Osteocyte (in vitro differentiated cells): ENCODE data around the gene HAPLN2. TPM values are rescaled to one million over a fixed set of nuclear protein-coding genes. Genes with fewer than 3 reads are reported as not detected.

ENCODE experiments used
- DNase-seq: peaks from one replicate; pipeline ENCODE4 v3.0.0; 2021; ENCODE audit warnings: mixed read lengths; ENCODE audit not compliant: unreplicated experiment; ENCODE audit errors: extremely low spot score
- H3K27ac Mint-ChIP-seq: one replicate; pipeline ENCODE4 v1.8.0; 2021; ENCODE audit warnings: mild to moderate bottlenecking, mixed read lengths; ENCODE audit not compliant: unreplicated experiment
- H3K27me3 Mint-ChIP-seq: one replicate; pipeline ENCODE4 v1.8.0; 2021; ENCODE audit warnings: mixed read lengths; ENCODE audit not compliant: unreplicated experiment
- H3K36me3 Mint-ChIP-seq: one replicate; pipeline ENCODE4 v1.8.0; 2021; ENCODE audit warnings: mixed read lengths; ENCODE audit not compliant: unreplicated experiment
- H3K4me1 Mint-ChIP-seq: one replicate; pipeline ENCODE4 v1.8.0; 2021; ENCODE audit warnings: mixed read lengths; ENCODE audit not compliant: unreplicated experiment
- H3K4me3 Mint-ChIP-seq: one replicate; pipeline ENCODE4 v1.8.0; 2021; ENCODE audit warnings: mild to moderate bottlenecking, moderate library complexity, mixed read lengths; ENCODE audit not compliant: unreplicated experiment
- H3K9me3 Mint-ChIP-seq: one replicate; pipeline ENCODE4 v1.8.0; 2021; ENCODE audit warnings: mixed read lengths; ENCODE audit not compliant: unreplicated experiment
- total RNA-seq: library from RNA; stranded (reverse); gene quantifications from 2 replicates; pipeline ENCODE4 v1.2.1, GENCODE V29; 2021
- TF ChIP-seq, protein P1 (sequence below): fragments of 200-600 bp; sonication (generic); IDR thresholded peaks from 2 replicates; pipeline ENCODE4 v1.5.0; 2021; ENCODE audit warnings: antibody characterized with exemption, mild to moderate bottlenecking, moderate library complexity

The HAPLN2 gene
- total RNA-seq, 1 donor from 2014 or later = 0.35 TPM

DNA sequence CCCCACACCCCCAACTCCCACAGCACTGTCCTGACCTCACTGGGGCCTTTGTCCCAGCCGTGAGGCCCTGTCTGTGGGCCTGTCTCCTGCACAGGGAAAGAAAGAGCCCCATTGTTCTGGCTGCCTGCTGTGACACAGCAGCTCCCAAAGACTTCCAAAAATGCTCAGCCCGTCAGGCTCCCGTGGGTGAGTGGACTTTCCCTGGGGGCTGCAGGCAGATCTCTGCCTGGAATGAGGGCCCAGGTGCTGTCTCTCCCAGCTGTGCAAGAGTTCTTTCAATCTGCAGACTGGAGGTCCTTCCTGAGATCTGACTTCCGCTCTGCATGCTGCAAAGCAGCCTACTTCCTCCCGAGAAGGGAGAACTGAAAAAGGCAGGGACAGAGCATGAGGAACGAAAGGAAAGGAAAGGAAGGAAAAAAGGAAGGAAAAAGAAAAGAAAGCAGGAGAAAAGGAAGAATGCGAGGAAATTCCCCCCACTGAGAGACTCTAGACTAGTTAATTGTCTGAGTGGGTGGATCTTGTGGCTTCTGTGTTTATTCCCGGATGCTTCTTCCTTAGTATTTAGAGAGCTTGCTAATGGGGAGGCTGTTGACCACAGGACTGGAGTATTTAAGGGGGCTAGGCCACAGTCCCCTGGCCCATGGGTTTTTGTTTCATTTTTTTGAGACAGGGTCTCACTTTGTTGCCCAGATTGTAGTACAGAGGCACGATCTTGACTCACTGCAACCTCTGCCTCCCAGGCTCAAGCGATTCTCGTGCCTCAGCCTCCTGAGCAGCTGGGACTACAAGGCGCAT is 43.0 kb downstream of the HAPLN2 start:
- peaks cover 76% of the 10 kb centered on the region for H3K4me1 Mint-ChIP-seq
- H3K9me3 Mint-ChIP-seq = no peaks in the 10 kb centered on the region
- H3K27ac Mint-ChIP-seq = peak overlapping the region; percentile 91
- no peaks in the 10 kb centered on the region for H3K36me3 Mint-ChIP-seq
- DNase-seq = no peak
- TF ChIP-seq, protein P1, sequence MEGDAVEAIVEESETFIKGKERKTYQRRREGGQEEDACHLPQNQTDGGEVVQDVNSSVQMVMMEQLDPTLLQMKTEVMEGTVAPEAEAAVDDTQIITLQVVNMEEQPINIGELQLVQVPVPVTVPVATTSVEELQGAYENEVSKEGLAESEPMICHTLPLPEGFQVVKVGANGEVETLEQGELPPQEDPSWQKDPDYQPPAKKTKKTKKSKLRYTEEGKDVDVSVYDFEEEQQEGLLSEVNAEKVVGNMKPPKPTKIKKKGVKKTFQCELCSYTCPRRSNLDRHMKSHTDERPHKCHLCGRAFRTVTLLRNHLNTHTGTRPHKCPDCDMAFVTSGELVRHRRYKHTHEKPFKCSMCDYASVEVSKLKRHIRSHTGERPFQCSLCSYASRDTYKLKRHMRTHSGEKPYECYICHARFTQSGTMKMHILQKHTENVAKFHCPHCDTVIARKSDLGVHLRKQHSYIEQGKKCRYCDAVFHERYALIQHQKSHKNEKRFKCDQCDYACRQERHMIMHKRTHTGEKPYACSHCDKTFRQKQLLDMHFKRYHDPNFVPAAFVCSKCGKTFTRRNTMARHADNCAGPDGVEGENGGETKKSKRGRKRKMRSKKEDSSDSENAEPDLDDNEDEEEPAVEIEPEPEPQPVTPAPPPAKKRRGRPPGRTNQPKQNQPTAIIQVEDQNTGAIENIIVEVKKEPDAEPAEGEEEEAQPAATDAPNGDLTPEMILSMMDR = no peak
- peaks cover 3% of the 10 kb centered on the region for H3K27me3 Mint-ChIP-seq
- H3K4me3 Mint-ChIP-seq = no peak overlapping the region

DNA sequence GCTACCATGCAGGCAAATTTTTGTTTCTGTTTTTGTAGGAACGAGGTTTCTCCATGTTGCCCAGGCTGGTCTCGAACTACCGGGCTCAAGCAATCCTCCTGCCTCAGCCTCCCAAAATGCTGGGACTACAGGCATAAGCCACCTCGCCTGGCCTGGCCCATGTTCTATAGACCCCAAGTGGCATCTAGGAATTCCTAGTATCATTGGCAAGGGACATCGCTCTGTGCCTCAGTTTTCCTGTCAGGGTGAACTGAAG is 43.5 kb downstream of the HAPLN2 start:
- no peaks in the 10 kb centered on the region for H3K36me3 Mint-ChIP-seq
- no peaks in the 10 kb centered on the region for H3K27me3 Mint-ChIP-seq
- H3K4me3 Mint-ChIP-seq = no peak overlapping the region
- H3K4me1 Mint-ChIP-seq = peaks cover 75% of the 10 kb centered on the region
- DNase-seq = no peak
- no peaks in the 10 kb centered on the region for H3K9me3 Mint-ChIP-seq
- TF ChIP-seq, protein P1 = no peak
- peak overlapping the region; percentile 91 for H3K27ac Mint-ChIP-seq

DNA sequence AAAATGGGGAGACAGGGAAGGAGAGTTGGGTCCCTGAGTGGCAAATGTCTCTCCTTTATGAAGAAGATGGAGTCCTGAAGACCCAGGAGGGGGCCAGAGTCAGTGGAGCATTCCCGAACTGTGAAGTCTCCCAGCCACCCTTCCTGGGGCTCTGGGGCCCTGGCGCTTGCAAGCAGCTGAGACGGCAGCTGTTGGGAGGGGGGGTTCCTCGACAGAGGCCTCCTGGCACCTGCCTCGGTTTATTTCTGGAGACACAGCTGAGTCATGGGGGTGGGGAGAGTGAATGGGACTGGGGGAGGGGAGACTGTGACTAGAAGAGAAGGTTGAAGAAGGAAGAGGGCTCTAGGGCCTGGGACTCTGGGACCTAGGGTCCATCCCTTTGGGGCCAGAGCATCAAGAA is 44.0 kb downstream of the HAPLN2 start:
- peaks cover 79% of the 10 kb centered on the region for H3K4me1 Mint-ChIP-seq

DNA sequence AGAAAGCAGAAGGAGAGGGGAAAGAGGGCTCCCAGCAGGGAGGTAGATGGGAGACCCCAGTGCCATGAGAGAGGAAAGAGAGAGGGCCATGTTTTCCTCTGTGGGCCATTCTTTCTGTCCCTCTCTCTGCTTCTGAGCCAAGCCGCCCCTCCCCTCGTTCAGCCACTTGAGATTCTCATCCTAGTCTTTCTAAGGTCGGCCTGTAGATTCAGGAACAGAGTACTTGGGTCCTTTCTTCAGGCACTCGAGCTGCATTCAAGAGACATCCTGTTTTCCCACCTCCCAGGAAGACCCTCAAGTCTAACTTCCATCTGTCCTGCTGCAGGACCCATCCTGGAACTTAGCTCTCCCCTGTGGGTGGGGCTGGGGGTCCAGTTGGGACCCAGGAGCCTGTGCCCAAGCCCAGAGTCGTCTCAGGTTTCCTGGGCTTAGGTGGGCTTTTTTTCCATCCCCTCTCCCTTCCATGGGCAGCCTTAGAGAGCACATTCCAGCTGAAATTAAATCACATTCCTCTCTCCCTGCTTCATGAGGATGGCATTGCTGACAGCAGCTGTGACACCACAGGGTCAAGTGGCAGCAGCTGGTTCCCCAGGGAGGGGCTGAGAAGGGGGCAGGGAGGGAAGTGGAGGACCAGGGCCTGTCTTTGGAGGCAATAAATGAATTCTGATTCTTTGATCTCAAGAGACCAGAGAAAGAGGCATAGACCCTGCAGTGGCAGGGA is 45.0 kb downstream of the HAPLN2 start:
- no peaks in the 10 kb centered on the region for H3K9me3 Mint-ChIP-seq
- TF ChIP-seq, protein P1 = no peak
- no peaks in the 10 kb centered on the region for H3K36me3 Mint-ChIP-seq
- peaks cover 77% of the 10 kb centered on the region for H3K4me1 Mint-ChIP-seq
- peak overlapping the region; percentile 70 for H3K27ac Mint-ChIP-seq
- DNase-seq = no peak
- no peaks in the 10 kb centered on the region for H3K27me3 Mint-ChIP-seq
- H3K4me3 Mint-ChIP-seq = peak overlapping the region; percentile 40

More for the DNA sequence above, 44.0 kb downstream of the HAPLN2 start:
- H3K9me3 Mint-ChIP-seq = no peaks in the 10 kb centered on the region
- no peak for DNase-seq
- H3K4me3 Mint-ChIP-seq = no peak overlapping the region
- no peaks in the 10 kb centered on the region for H3K36me3 Mint-ChIP-seq
- H3K27me3 Mint-ChIP-seq = no peaks in the 10 kb centered on the region
- peak overlapping the region; percentile 70 for H3K27ac Mint-ChIP-seq
- TF ChIP-seq, protein P1 = no peak

DNA sequence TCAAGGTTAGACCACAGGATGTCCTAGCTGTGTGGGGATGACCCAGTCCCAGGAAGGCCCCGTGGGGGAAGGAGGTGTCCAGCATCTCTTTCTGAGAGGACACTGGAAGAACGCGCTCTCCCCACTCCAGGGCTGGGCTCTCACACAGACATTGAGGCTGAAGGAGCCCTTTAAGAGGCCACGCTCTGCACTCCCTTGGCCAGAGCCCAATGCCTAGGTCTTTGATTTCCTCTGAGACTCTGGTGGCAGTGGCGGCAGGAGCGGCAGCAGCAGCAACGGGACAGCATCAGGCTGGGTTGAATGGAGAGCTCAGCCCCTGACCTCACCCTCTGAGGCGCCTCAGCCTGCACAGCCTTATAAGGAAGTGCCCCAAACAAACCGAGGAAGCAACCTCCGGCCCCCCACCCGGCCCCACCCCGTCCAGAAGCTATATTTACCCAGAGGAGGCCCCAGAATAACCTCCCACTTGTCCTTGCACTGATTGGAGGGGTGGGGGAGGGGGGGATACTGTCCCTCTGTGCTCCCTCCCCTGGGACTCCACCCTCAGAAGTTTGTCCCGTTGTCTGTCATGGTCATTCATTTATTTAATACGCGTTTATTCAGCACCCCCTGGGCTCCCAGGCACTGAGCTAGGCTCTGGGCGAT is 45.7 kb downstream of the HAPLN2 start:
- H3K9me3 Mint-ChIP-seq = no peaks in the 10 kb centered on the region
- no peak for DNase-seq
- H3K4me1 Mint-ChIP-seq = peaks cover 70% of the 10 kb centered on the region
- TF ChIP-seq, protein P1 = no peak
- H3K27ac Mint-ChIP-seq = no peak overlapping the region
- no peaks in the 10 kb centered on the region for H3K36me3 Mint-ChIP-seq
- H3K4me3 Mint-ChIP-seq = no peak overlapping the region
- no peaks in the 10 kb centered on the region for H3K27me3 Mint-ChIP-seq
